ENCODE measurements around the gene PACRG.

Gene PACRG

GRCh38 chr6:163230901-163231300 lies 503.1 kb downstream of the PACRG start:
- no peak for TF ChIP-seq CTCF (IDR thresholded peaks at IDR 0.05; ENCODE audit: low read length, missing control alignments)
- no peak for DNase-seq (ENCODE audit: low read depth)
- no peak overlapping the region for H3K4me3 ChIP-seq (replicated peaks; ENCODE audit: low read depth, low read length)

- no peak for DNase-seq (ENCODE audit: low read depth)
- TF ChIP-seq CTCF (IDR thresholded peaks at IDR 0.05; ENCODE audit: low read length, missing control alignments): no peak
Measured at GRCh38 chr6:163231356-163232014, 503.7 kb downstream of the PACRG start.

GRCh38 chr6:163232015-163232523 lies 504.3 kb downstream of the PACRG start:
- H3K4me3 ChIP-seq (replicated peaks; ENCODE audit: low read depth, low read length): no peak overlapping the region
- no peak for DNase-seq (ENCODE audit: low read depth)
- no peak for TF ChIP-seq CTCF (IDR thresholded peaks at IDR 0.05; ENCODE audit: low read length, missing control alignments)

More at GRCh38 chr6:163231356-163232014, 503.7 kb downstream of the PACRG start:
- no peak overlapping the region for H3K4me3 ChIP-seq (replicated peaks; ENCODE audit: low read depth, low read length)

- no peak for TF ChIP-seq CTCF (IDR thresholded peaks at IDR 0.05; ENCODE audit: low read length, missing control alignments)
- H3K4me3 ChIP-seq (replicated peaks; ENCODE audit: low read depth, low read length): no peak overlapping the region
- no peak for DNase-seq (ENCODE audit: low read depth)
Measured at GRCh38 chr6:163232649-163233048, 504.9 kb downstream of the PACRG start.

GRCh38 chr6:163237110-163237509 lies 509.3 kb downstream of the PACRG start:
- TF ChIP-seq CTCF (IDR thresholded peaks at IDR 0.05; ENCODE audit: low read length, missing control alignments): no peak
- no peak overlapping the region for H3K4me3 ChIP-seq (replicated peaks; ENCODE audit: low read depth, low read length)
- DNase-seq (ENCODE audit: low read depth): no peak

GRCh38 chr6:163239572-163240340 lies 512.0 kb downstream of the PACRG start:
- DNase-seq (ENCODE audit: low read depth): no peak
- H3K4me3 ChIP-seq (replicated peaks; ENCODE audit: low read depth, low read length): no peak overlapping the region
- TF ChIP-seq CTCF (IDR thresholded peaks at IDR 0.05; ENCODE audit: low read length, missing control alignments): no peak
